Measurements from ENCODE around the gene GTSE1. TPM values are rescaled to one million over a fixed set of nuclear protein-coding genes. Genes with fewer than 3 reads are reported as not detected.

The GTSE1 gene
- total RNA-seq, 1 experiment from 2014 or later, result 42.6 TPM

GRCh38 chr22:46377525-46378425, 81.1 kb downstream of the GTSE1 start:
- no peak overlapping the region for H2BK20ac ChIP-seq (ENCODE audit: low read depth, low read length, poor library complexity, severe bottlenecking)
- H3K9ac ChIP-seq (ENCODE audit: extremely low read depth, insufficient read length, low read length), result no peak overlapping the region
- H3K27me3 Mint-ChIP-seq (ENCODE audit: low read depth), result no peaks in the 10 kb centered on the region
- H3K23me2 ChIP-seq (ENCODE audit: insufficient read length, low read depth, low read length, poor library complexity, severe bottlenecking), result peaks cover 4% of the 10 kb centered on the region
- H3K36me3 Mint-ChIP-seq (ENCODE audit: insufficient read depth in 1 of 3, low read depth in 3 of 3), result peaks cover 14 to 36% (median 24%) of the 10 kb centered on the region in 3 experiments
- no peak overlapping the region for H3K4me2 ChIP-seq (ENCODE audit: insufficient read depth, insufficient read length, low read length)
- no peak overlapping the region for H3K23ac ChIP-seq (ENCODE audit: insufficient read length, low read depth, low read length)
- H3K79me1 ChIP-seq (ENCODE audit: insufficient read depth, low read depth, low read length, poor library complexity, severe bottlenecking), result no peaks in the 10 kb centered on the region
- no CpG with 5 or more reads among the region's 27 CpGs for WGBS (ENCODE audit: extremely low coverage, insufficient read length, low lambda C conversion rate)
- no peak overlapping the region; the same call in 1 of the 2 replicates for H3K14ac ChIP-seq (ENCODE audit: insufficient read depth, low read length)
- peaks cover 5 to 7% of the 10 kb centered on the region in 2 experiments; a peak in 2 of 5 replicates for H3K9me3 Mint-ChIP-seq
- no peak overlapping the region for H2BK15ac ChIP-seq (ENCODE audit: low read depth, low read length)
- no peak overlapping the region for H3K27ac ChIP-seq (ENCODE audit: insufficient read length, low read depth, low read length)
- no peak overlapping the region for H3K56ac ChIP-seq (ENCODE audit: insufficient read length, low read depth, low read length)
- no peak overlapping the region for H2BK5ac ChIP-seq (ENCODE audit: insufficient read length, low read length)
- H4K20me1 ChIP-seq (ENCODE audit: control insufficient read depth, insufficient read depth, insufficient read length), result peaks cover 2% of the 10 kb centered on the region
- H4K8ac ChIP-seq (replicated peaks; ENCODE audit: insufficient read length, low read depth, low read length), result no peak overlapping the region
- no peaks in the 10 kb centered on the region for H3K9me3 ChIP-seq (ENCODE audit: control insufficient read depth, low read depth, low read length)
- no peak overlapping the region for H3T11ph ChIP-seq (ENCODE audit: low read length)
- H3K27ac Mint-ChIP-seq, result peak overlapping the region; percentile 81 to 94 (median 84)
- no peaks in the 10 kb centered on the region for H3K79me2 ChIP-seq (ENCODE audit: insufficient read depth, low read length)
- H2BK120ac ChIP-seq (ENCODE audit: low read depth, low read length, poor library complexity, severe bottlenecking), result no peak overlapping the region
- TF ChIP-seq CTCF (conservative IDR thresholded peaks at IDR 0.05), result no peak
- H3K4me1 ChIP-seq (ENCODE audit: insufficient read depth, low read length), result peaks cover 6% of the 10 kb centered on the region; the same call in 1 of the 2 replicates
- no peak overlapping the region for H3K18ac ChIP-seq (ENCODE audit: insufficient read length, low read depth, low read length)
- no peak overlapping the region for H4K91ac ChIP-seq (ENCODE audit: insufficient read length, low read depth, low read length)
- peak; percentile 82 for DNase-seq
- no peak overlapping the region for H2BK12ac ChIP-seq (ENCODE audit: insufficient read length, low read depth, low read length)
- H3K4me1 Mint-ChIP-seq, result peaks cover 42 to 47% of the 10 kb centered on the region in 2 experiments
- no peaks in the 10 kb centered on the region for H3K27me3 ChIP-seq (ENCODE audit: insufficient read depth, low read length)
- H3K4ac ChIP-seq (ENCODE audit: low read depth, low read length), result no peak overlapping the region
- no peak overlapping the region for H2AK5ac ChIP-seq (ENCODE audit: insufficient read length, low read length)
- no peak overlapping the region for H4K5ac ChIP-seq (ENCODE audit: insufficient read length, low read depth, low read length)
- peak overlapping the region; percentile 22 to 54; a peak in 4 of 5 replicates for H3K4me3 Mint-ChIP-seq
- no peak overlapping the region for H2AFZ ChIP-seq (ENCODE audit: low read length)

All from H9 (cell line).